ENCODE measurements around the gene FAM53B.

FAM53B gene

DNA sequence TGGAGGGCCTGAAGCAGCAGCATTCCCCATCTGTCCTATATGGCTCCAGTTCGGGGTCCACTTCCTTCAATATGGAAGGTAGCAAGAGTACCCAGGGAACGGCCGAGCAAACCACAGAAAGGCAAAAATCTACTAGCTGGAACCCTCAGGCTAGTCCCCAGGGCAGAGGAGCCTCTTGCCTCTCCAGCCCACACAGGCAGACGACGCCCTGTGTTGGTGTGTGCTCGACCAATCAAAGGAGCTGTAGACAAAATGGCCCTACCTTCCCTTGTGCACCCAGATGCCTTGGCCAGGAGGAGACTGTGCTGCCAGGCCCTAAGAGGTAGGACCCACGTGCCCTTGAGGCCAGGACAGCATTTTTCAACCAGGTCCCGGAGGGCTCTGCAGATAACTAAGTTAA, 91.5 kb downstream of the FAM53B start:
- TF ChIP-seq, protein P1, sequence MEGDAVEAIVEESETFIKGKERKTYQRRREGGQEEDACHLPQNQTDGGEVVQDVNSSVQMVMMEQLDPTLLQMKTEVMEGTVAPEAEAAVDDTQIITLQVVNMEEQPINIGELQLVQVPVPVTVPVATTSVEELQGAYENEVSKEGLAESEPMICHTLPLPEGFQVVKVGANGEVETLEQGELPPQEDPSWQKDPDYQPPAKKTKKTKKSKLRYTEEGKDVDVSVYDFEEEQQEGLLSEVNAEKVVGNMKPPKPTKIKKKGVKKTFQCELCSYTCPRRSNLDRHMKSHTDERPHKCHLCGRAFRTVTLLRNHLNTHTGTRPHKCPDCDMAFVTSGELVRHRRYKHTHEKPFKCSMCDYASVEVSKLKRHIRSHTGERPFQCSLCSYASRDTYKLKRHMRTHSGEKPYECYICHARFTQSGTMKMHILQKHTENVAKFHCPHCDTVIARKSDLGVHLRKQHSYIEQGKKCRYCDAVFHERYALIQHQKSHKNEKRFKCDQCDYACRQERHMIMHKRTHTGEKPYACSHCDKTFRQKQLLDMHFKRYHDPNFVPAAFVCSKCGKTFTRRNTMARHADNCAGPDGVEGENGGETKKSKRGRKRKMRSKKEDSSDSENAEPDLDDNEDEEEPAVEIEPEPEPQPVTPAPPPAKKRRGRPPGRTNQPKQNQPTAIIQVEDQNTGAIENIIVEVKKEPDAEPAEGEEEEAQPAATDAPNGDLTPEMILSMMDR (IDR thresholded peaks at IDR 0.05; ENCODE audit: extremely low read depth, insufficient read depth, missing control alignments) = no peak
- in situ Hi-C loops (cut with MboI; ENCODE audit: low pct_unique_long_range_greater_than_20kb, low sequenced_read_pairs, unreplicated experiment) = no loop called here
- no peak for DNase-seq (ENCODE audit: low spot score)

DNA sequence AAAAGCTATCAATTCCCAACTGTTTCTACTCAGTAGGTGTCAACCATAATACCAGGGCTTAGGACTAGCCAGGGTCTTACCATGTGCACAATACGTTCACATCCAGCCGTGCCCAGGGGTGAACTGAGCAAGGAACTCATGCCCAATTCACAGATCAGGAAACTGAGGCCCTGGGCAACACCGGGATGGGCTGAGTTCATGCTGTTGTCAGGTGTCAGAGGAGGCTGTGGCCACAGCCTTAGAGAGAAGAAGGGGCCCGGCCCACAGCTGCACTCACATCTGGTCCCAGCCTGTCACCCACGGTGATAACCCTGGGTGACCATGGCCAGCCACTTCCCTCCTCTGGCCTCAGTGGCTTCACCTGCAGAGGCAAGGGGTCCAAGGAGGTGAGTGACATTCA, 92.0 kb downstream of the FAM53B start:
- no peak for DNase-seq (ENCODE audit: low spot score)
- in situ Hi-C loops (cut with MboI; ENCODE audit: low pct_unique_long_range_greater_than_20kb, low sequenced_read_pairs, unreplicated experiment) = no loop called here

DNA sequence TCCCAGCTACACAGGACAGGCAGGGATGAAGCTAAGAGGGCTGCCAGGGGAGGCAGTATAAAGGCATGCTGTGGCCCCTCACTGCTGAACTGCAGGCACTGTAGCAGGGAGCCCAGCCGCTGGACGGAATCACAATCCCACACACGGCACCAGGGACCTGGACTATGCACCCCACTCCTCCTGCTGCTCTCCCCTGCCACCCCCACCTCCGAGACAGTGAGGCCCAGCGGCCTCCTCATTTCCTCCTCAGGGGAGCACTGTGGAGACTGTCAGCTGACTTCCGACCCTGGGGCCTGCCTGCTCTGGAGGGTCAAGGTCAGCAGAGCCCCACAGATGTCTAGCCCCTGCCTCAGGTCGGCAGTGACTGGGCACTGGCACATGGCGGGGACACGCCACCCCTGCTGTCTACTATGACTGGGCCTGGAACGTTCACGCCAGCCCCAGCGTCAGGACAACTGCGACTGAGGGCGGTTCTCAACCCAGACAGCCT, 92.7 kb downstream of the FAM53B start:
- in situ Hi-C loops (cut with MboI; ENCODE audit: low pct_unique_long_range_greater_than_20kb, low sequenced_read_pairs, unreplicated experiment) = no loop called here
- DNase-seq (ENCODE audit: low spot score) = no peak
- TF ChIP-seq, protein P1 (IDR thresholded peaks at IDR 0.05; ENCODE audit: extremely low read depth, insufficient read depth, missing control alignments) = no peak

More for the DNA sequence above, 92.0 kb downstream of the FAM53B start:
- TF ChIP-seq, protein P1 (IDR thresholded peaks at IDR 0.05; ENCODE audit: extremely low read depth, insufficient read depth, missing control alignments) = no peak

- DNase-seq (ENCODE audit: low spot score) = peak; percentile 74
- in situ Hi-C loops (cut with MboI; ENCODE audit: low pct_unique_long_range_greater_than_20kb, low sequenced_read_pairs, unreplicated experiment) = no loop called here
- TF ChIP-seq, protein P1 (IDR thresholded peaks at IDR 0.05; ENCODE audit: extremely low read depth, insufficient read depth, missing control alignments) = no peak
Measured at GRCh38 chr10:124650820-124651401, 93.3 kb downstream of the FAM53B start.

GRCh38 chr10:124650263-124650662, 93.9 kb downstream of the FAM53B start:
- in situ Hi-C loops (cut with MboI; ENCODE audit: low pct_unique_long_range_greater_than_20kb, low sequenced_read_pairs, unreplicated experiment) = no loop called here
- TF ChIP-seq, protein P1 (IDR thresholded peaks at IDR 0.05; ENCODE audit: extremely low read depth, insufficient read depth, missing control alignments) = no peak
- DNase-seq (ENCODE audit: low spot score) = no peak

DNA sequence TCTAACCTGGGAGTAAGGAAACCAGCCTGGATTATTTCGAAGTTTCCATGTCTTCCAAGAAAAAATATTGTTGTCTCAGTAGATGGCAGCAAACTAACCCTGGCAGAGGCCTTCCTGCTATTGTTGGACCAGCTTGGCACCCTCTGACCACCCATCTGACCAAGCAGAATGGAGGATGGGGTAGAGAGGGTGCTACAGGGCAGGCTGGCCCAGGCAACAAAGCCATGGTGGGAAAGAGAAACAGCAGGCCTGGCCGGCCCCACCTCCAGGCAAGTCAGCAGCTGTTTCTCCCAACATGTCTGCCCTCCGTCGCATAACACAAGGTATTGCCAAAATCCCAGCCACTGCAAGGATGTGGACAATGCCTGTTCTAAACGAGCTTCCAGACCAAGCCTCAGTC, 95.0 kb downstream of the FAM53B start:
- in situ Hi-C loops (cut with MboI; ENCODE audit: low pct_unique_long_range_greater_than_20kb, low sequenced_read_pairs, unreplicated experiment) = no loop called here
- no peak for DNase-seq (ENCODE audit: low spot score)
- TF ChIP-seq, protein P1 (IDR thresholded peaks at IDR 0.05; ENCODE audit: extremely low read depth, insufficient read depth, missing control alignments) = no peak
